NCI-H2029 (cell line): ENCODE measurements around the gene PPP3CA.

Source experiments
- DNase-seq: peaks from one replicate; lab custom pipeline; 2025; lab: John Stamatoyannopoulos, UW

PPP3CA gene

GRCh38 chr4:101175896-101176676 lies 171.2 kb downstream of the PPP3CA start:
- peak; percentile 54 for DNase-seq

GRCh38 chr4:101174679-101175345 lies 172.5 kb downstream of the PPP3CA start:
- DNase-seq, result no peak

GRCh38 chr4:101172369-101172768 lies 175.0 kb downstream of the PPP3CA start:
- DNase-seq, result no peak

GRCh38 chr4:101171747-101172146 lies 175.6 kb downstream of the PPP3CA start:
- no peak for DNase-seq

GRCh38 chr4:101169044-101170014 lies 178.0 kb downstream of the PPP3CA start:
- peak; percentile 78 for DNase-seq

GRCh38 chr4:101163936-101164335 lies 183.4 kb downstream of the PPP3CA start:
- DNase-seq, result no peak

- no peak for DNase-seq
Measured at GRCh38 chr4:101162990-101163380, 184.3 kb downstream of the PPP3CA start.

- no peak for DNase-seq
Measured at GRCh38 chr4:101160792-101161592, 186.3 kb downstream of the PPP3CA start.

GRCh38 chr4:101158507-101158906 lies 188.8 kb downstream of the PPP3CA start:
- DNase-seq, result no peak

GRCh38 chr4:101158134-101158482 lies 189.2 kb downstream of the PPP3CA start:
- DNase-seq, result no peak

GRCh38 chr4:101157415-101158133 lies 189.8 kb downstream of the PPP3CA start:
- no peak for DNase-seq

GRCh38 chr4:101156619-101157310 lies 190.6 kb downstream of the PPP3CA start:
- DNase-seq, result no peak

GRCh38 chr4:101155945-101156344 lies 191.4 kb downstream of the PPP3CA start:
- no peak for DNase-seq

- DNase-seq, result no peak
Measured at GRCh38 chr4:101155368-101155767, 192.0 kb downstream of the PPP3CA start.

- no peak for DNase-seq
Measured at GRCh38 chr4:101153653-101154052, 193.7 kb downstream of the PPP3CA start.

- DNase-seq, result no peak
Measured at GRCh38 chr4:101152521-101152920, 194.8 kb downstream of the PPP3CA start.

- DNase-seq, result no peak
Measured at GRCh38 chr4:101148551-101148950, 198.8 kb downstream of the PPP3CA start.

- DNase-seq, result no peak
Measured at GRCh38 chr4:101147283-101147682, 200.0 kb downstream of the PPP3CA start.

- DNase-seq, result no peak
Measured at GRCh38 chr4:101145021-101145420, 202.3 kb downstream of the PPP3CA start.

- DNase-seq, result no peak
Measured at GRCh38 chr4:101142259-101142658, 205.1 kb downstream of the PPP3CA start.
